HepG2 (cell line): Measurements from ENCODE around the gene GDF7. TPM values are rescaled to one million over a fixed set of nuclear protein-coding genes. Genes with fewer than 3 reads are reported as not detected.
A peak's percentile ranks its signal among the peaks of the same experiment; 100 is the strongest.

Experiments
- HES4 ChIP-seq: sonication (generic); formaldehyde crosslinking; IDR thresholded peaks from 2 replicates; pipeline ENCODE4 v1.9.0; 2021; ENCODE audit warnings: mild to moderate bottlenecking, missing genetic modification reagents, borderline replicate concordance
- IRX3 ChIP-seq: sonication (generic); formaldehyde crosslinking; IDR thresholded peaks from 2 replicates; pipeline ENCODE4 v1.8.1; 2023; ENCODE audit warnings: mild to moderate bottlenecking, low read depth, missing genetic modification reagents, borderline replicate concordance
- KLF16 ChIP-seq, 2 experiments: sonication (generic) in 1 of 2; formaldehyde crosslinking in 1 of 2; IDR thresholded peaks; 2 replicates each; pipeline versions ENCODE4 v1.6.1 to v1.8.0; 2016 to 2023; ENCODE audit warnings: missing genetic modification reagents in 2 of 2, missing compliant biosample characterization in 1 of 2
- MYC ChIP-seq: sonication (generic); formaldehyde crosslinking; IDR thresholded peaks from 2 replicates; pipeline ENCODE4 v1.9.0; 2021; ENCODE audit warnings: missing genetic modification reagents, borderline replicate concordance
- RCOR2 ChIP-seq: IDR thresholded peaks from 2 replicates; pipeline ENCODE4 v1.6.1; 2016; ENCODE audit warnings: missing biosample characterization, missing genetic modification reagents
- RXRB ChIP-seq: IDR thresholded peaks from 2 replicates; pipeline ENCODE4 v1.6.1; 2016; ENCODE audit warnings: borderline replicate concordance, missing genetic modification reagents, missing compliant biosample characterization
- SAP130 ChIP-seq: IDR thresholded peaks from 2 replicates; pipeline ENCODE4 v1.6.1; 2016; ENCODE audit warnings: low read depth
- SMYD3 ChIP-seq: sonication (generic); formaldehyde crosslinking; IDR thresholded peaks from 2 replicates; pipeline ENCODE4 v1.8.1; 2023; ENCODE audit warnings: mild to moderate bottlenecking, missing genetic modification reagents
- SP5 ChIP-seq: IDR thresholded peaks from 2 replicates; pipeline ENCODE4 v1.6.1; 2016; ENCODE audit warnings: low read depth, borderline replicate concordance
- SYNCRIP ChIP-seq: fragments of 200-400 bp; formaldehyde crosslinking; IDR thresholded peaks from 2 replicates; pipeline ENCODE4 v1.6.1; 2018; ENCODE audit warnings: mild to moderate bottlenecking, low read depth, low read length; ENCODE audit not compliant: insufficient read depth
- TCF7L2 ChIP-seq: IDR thresholded peaks from 2 replicates; pipeline ENCODE4 v1.6.1; 2011; ENCODE audit warnings: mild to moderate bottlenecking, low read depth, low read length, moderate library complexity
- ZBTB20 ChIP-seq: sonication (generic); formaldehyde crosslinking; IDR thresholded peaks from 2 replicates; pipeline ENCODE4 v1.8.1; 2023; ENCODE audit warnings: missing genetic modification reagents, low read depth, mild to moderate bottlenecking, borderline replicate concordance
- ZEB1 ChIP-seq: IDR thresholded peaks from 2 replicates; pipeline ENCODE4 v1.6.1; 2012; ENCODE audit warnings: mild to moderate bottlenecking, low read depth, inconsistent platforms; ENCODE audit not compliant: insufficient replicate concordance
- ZNF264 ChIP-seq: sonication (generic); formaldehyde crosslinking; IDR thresholded peaks from 2 replicates; pipeline ENCODE4 v1.4.0; 2020; ENCODE audit warnings: missing genetic modification reagents
- ZNF326 ChIP-seq: sonication (generic); formaldehyde crosslinking; IDR thresholded peaks from 2 replicates; pipeline ENCODE4 v1.4.0; 2020; ENCODE audit warnings: missing genetic modification reagents, borderline replicate concordance
- ZNF446 ChIP-seq: sonication (generic); formaldehyde crosslinking; IDR thresholded peaks from 2 replicates; pipeline ENCODE4 v1.5.0; 2020; ENCODE audit warnings: mild to moderate bottlenecking, missing genetic modification reagents
- ZNF501 ChIP-seq: sonication (generic); formaldehyde crosslinking; IDR thresholded peaks from 2 replicates; pipeline ENCODE4 v1.5.1; 2020; ENCODE audit warnings: mild to moderate bottlenecking, moderate library complexity, missing genetic modification reagents
- ZNF549 ChIP-seq: sonication (generic); formaldehyde crosslinking; IDR thresholded peaks from 2 replicates; pipeline ENCODE4 v1.5.0; 2020; ENCODE audit warnings: missing genetic modification reagents
- ZNF577 ChIP-seq: sonication (generic); formaldehyde crosslinking; IDR thresholded peaks from 2 replicates; pipeline ENCODE4 v1.4.0; 2020; ENCODE audit warnings: mild to moderate bottlenecking, low read depth, missing genetic modification reagents, borderline replicate concordance
- ZNF652 ChIP-seq: IDR thresholded peaks from 2 replicates; pipeline ENCODE4 v1.6.1; 2016; ENCODE audit warnings: low read depth, borderline replicate concordance
- ZNF747 ChIP-seq: sonication (generic); formaldehyde crosslinking; IDR thresholded peaks from 2 replicates; pipeline ENCODE4 v1.8.1; 2023; ENCODE audit warnings: missing genetic modification reagents, mild to moderate bottlenecking, borderline replicate concordance
- polyA plus RNA-seq, 8 experiments: library from polyadenylated mRNA; depleted of rRNA in 3 of 8; stranded (reverse) in 7 of 8; unstranded in 1 of 8; fragments of >200 nt; fragmentation: Illumina TruSeq in 4 of 8; extraction: Trizol in 4 of 8; gene quantifications; 2 replicates each; pipeline versions ENCODE4 v1.2.1 to v1.2.3, GENCODE V29; 2011 to 2016; ENCODE audit warnings: low read depth in 4 of 8, missing spikeins in 1 of 8, mixed read lengths in 1 of 8; ENCODE audit not compliant: insufficient read depth in 1 of 8
- total RNA-seq, 5 experiments: library from RNA; depleted of rRNA; stranded (reverse); fragments of >200 nt; fragmentation: Illumina TruSeq; extraction: Trizol; gene quantifications; 2 replicates each; pipeline ENCODE4 v1.2.3, GENCODE V29; 2016; ENCODE audit warnings: low read depth in 1 of 5
- TF ChIP-seq, protein P1 (sequence below): sonication (generic); formaldehyde crosslinking; IDR thresholded peaks from 2 replicates; pipeline ENCODE4 v1.8.0; 2022; ENCODE audit warnings: mild to moderate bottlenecking, missing genetic modification reagents, borderline replicate concordance
- TF ChIP-seq, protein P2 (sequence below): sonication (generic); formaldehyde crosslinking; IDR thresholded peaks from 2 replicates; pipeline ENCODE4 v1.4.0; 2020; ENCODE audit warnings: missing genetic modification reagents; ENCODE audit errors: not compliant biosample characterization
- TF ChIP-seq, protein P3 (sequence below): sonication (generic); formaldehyde crosslinking; IDR thresholded peaks from 2 replicates; pipeline ENCODE4 v1.4.0; 2020; ENCODE audit warnings: missing genetic modification reagents
- TF ChIP-seq, protein P4 (sequence below): sonication (generic); formaldehyde crosslinking; IDR thresholded peaks from 2 replicates; pipeline ENCODE4 v1.9.0; 2021; ENCODE audit warnings: missing genetic modification reagents, borderline replicate concordance

Gene GDF7
- total and polyA plus RNA-seq, 2 of the 13 experiments (the other 11 are each of a cell fraction or from before 2014, with no cell fraction given): 1.6 to 15.0 TPM

DNA sequence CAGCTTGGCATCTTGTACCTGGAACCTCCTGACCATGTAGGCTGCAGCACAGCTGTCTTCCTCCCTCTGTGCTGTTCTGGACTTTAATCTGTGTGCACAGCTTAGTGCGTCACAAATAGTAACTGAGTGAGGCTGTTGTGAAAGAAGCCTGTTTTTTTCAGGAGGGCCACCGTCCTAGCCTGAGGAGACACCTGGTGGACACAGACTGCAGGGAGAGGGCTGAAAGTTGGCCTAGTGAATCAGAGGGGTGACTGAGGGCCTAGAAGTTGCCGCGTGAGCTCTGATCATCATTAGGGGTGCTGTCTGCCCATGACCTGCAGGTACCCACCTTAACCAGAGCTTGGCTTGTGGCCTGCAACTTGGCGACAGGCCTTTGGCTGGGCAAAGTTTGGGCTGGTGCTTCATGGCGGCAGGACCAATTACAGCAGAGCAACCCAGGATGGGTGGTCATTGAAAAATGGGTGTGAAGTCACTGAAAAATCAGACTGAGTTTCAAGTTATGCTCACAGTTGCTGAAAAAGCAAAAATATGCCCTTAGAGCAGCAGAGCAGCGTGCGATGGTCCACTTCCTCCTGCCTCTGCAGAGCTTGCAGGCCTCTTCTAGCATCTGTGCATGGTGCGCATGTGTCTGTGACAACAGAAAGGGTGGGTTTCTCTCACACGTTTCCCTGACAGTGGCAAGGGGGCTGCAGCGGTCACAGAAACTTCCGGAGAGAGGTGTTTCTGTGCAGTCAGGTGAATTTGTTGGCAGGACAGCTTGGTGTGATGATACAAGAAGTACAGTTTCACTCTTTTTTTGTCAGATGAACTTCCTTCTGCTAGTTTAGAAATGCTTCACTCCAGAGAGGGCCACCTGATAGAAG is 9.6 kb downstream of the GDF7 start (continued):
- TF ChIP-seq, protein P1, sequence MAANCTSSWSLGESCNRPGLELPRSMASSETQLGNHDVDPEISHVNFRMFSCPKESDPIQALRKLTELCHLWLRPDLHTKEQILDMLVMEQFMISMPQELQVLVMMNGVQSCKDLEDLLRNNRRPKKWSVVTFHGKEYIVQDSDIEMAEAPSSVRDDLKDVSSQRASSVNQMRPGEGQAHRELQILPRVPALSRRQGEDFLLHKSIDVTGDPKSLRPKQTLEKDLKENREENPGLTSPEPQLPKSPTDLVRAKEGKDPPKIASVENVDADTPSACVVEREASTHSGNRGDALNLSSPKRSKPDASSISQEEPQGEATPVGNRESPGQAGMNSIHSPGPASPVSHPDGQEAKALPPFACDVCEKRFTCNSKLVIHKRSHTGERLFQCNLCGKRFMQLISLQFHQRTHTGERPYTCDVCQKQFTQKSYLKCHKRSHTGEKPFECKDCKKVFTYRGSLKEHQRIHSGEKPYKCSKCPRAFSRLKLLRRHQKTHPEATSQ (CRISPR knock-in tag): peak; percentile 92; the same call in 1 of the 2 replicates
- TF ChIP-seq, protein P2, sequence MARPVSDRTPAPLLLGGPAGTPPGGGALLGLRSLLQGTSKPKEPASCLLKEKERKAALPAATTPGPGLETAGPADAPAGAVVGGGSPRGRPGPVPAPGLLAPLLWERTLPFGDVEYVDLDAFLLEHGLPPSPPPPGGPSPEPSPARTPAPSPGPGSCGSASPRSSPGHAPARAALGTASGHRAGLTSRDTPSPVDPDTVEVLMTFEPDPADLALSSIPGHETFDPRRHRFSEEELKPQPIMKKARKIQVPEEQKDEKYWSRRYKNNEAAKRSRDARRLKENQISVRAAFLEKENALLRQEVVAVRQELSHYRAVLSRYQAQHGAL (CRISPR knock-in tag): peak; percentile 51
- TF ChIP-seq ZNF446 (no peak), ZNF326 (no peak), ZNF501 (peak; percentile 93), SMYD3 (peak; percentile 52; the same call in 1 of the 2 replicates), KLF16 (CRISPR knock-in tag; IDR thresholded peaks at IDR 0.05) (peak in 1 of 2 experiments; percentile 91; a peak in 2 of 4 replicates), SAP130 (CRISPR knock-in tag) (peak; percentile 98), ZNF264 (peak; percentile 98), TCF7L2 (no peak), IRX3 (CRISPR knock-in tag) (peak; percentile 66; the same call in 1 of the 2 replicates), MYC (peak; percentile 64; the same call in 1 of the 2 replicates), ZNF652 (CRISPR knock-in tag) (peak; percentile 61; the same call in 1 of the 2 replicates), SP5 (CRISPR knock-in tag) (0 out of 2 replicates have a peak, but pooled peaks have one; percentile 34), RXRB (CRISPR knock-in tag) (peak; percentile 85), ZBTB20 (CRISPR knock-in tag) (peak; percentile 68), RCOR2 (CRISPR knock-in tag) (peak; percentile 92), ZNF747 (peak; percentile 85; the same call in 1 of the 2 replicates), ZNF549 (no peak), HES4 (CRISPR knock-in tag) (0 out of 2 replicates have a peak, but pooled peaks have one; percentile 22), SYNCRIP (no peak), ZNF577 (CRISPR knock-in tag) (no peak), ZEB1 (peak; percentile 92)
- TF ChIP-seq, protein P3, sequence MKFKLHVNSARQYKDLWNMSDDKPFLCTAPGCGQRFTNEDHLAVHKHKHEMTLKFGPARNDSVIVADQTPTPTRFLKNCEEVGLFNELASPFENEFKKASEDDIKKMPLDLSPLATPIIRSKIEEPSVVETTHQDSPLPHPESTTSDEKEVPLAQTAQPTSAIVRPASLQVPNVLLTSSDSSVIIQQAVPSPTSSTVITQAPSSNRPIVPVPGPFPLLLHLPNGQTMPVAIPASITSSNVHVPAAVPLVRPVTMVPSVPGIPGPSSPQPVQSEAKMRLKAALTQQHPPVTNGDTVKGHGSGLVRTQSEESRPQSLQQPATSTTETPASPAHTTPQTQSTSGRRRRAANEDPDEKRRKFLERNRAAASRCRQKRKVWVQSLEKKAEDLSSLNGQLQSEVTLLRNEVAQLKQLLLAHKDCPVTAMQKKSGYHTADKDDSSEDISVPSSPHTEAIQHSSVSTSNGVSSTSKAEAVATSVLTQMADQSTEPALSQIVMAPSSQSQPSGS (CRISPR knock-in tag): peak; percentile 95
- TF ChIP-seq, protein P4, sequence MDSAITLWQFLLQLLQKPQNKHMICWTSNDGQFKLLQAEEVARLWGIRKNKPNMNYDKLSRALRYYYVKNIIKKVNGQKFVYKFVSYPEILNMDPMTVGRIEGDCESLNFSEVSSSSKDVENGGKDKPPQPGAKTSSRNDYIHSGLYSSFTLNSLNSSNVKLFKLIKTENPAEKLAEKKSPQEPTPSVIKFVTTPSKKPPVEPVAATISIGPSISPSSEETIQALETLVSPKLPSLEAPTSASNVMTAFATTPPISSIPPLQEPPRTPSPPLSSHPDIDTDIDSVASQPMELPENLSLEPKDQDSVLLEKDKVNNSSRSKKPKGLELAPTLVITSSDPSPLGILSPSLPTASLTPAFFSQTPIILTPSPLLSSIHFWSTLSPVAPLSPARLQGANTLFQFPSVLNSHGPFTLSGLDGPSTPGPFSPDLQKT: no peak
